Activated T-cell treated with anti-CD3 and anti-CD28 coated beads, Interleukin-2, amount 50 U/mL, for 24 hours (primary cell): Measurements from ENCODE around the gene ENHO.
"Not testable (repeated sequence)": the region's sequence is repeated elsewhere in the genome, so short reads cannot be mapped to it uniquely, and the experiment has no call there.

Experiments used
- DNase-seq: peaks from one replicate; pipeline ENCODE4 v3.0.0-alpha.2; 2020
- H3K27ac Mint-ChIP-seq: 2 replicates; pipeline ENCODE4 v1.8.0; 2020; ENCODE audit warnings: mild to moderate bottlenecking, mixed read lengths
- H3K27me3 Mint-ChIP-seq: 2 replicates; pipeline ENCODE4 v1.8.0; 2020; ENCODE audit warnings: mixed read lengths
- H3K36me3 Mint-ChIP-seq: 2 replicates; pipeline ENCODE4 v1.8.0; 2020; ENCODE audit warnings: low read depth, mixed read lengths
- H3K4me1 Mint-ChIP-seq: 2 replicates; pipeline ENCODE4 v1.8.0; 2020; ENCODE audit warnings: low read depth, mixed read lengths
- H3K4me3 Mint-ChIP-seq: 2 replicates; pipeline ENCODE4 v1.8.0; 2020; ENCODE audit warnings: mild to moderate bottlenecking, moderate library complexity, mixed read lengths
- H3K9me3 Mint-ChIP-seq: 2 replicates; pipeline ENCODE4 v1.8.0; 2020; ENCODE audit warnings: mixed read lengths

The ENHO gene

DNA sequence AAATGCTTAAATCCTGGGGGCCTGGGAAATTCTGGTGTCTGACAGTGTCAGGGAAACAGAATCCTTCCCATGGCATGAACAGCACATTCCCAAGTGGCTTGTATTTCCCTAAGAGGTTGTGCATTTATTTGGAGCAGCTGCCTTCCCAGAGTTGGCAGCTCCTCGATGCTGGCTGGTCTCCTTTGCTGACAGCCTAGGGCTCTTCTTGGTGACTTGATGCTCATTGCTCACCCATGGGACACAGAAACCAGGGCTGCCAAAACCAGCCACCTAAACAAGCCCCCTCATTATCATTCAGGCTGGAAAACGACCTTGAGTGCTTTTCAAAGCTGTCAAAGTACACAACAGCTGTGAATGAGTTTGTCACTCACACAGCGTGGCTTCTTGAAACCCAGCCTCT is 24.2 kb downstream of the ENHO start:
- no peaks in the 10 kb centered on the region for H3K9me3 Mint-ChIP-seq
- H3K4me3 Mint-ChIP-seq, result no peak overlapping the region
- H3K27me3 Mint-ChIP-seq, result peaks cover 11% of the 10 kb centered on the region
- peaks cover 14% of the 10 kb centered on the region for H3K4me1 Mint-ChIP-seq
- no peak overlapping the region for H3K27ac Mint-ChIP-seq
- H3K36me3 Mint-ChIP-seq, result no peaks in the 10 kb centered on the region
- no peak for DNase-seq

DNA sequence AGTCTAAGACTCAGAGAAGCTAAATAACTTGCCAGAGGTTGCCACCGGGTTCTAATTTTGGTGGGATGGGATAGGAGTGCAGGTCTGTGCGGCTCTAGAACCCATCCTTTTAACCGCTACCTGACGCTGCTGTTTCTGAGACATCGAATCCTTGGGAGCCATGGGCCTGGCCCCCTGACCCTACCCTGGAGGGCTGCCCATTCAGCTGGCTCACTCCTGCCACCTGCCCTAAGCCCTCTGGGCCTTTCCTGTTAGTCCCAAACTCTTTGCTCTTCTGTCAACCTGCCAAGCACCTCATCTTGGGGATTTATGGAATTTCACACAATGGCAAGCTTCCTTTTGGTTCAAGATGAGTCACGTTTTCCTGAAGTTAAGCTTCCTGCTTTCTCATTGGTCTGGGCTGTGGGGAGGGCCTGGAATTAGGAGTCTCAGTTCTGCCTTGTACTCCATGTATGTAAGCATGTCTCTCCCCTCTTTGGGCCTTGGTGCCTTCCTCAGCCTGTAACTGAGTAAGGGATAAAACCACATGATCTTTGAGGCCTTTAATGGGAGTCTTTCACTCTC is 26.6 kb downstream of the ENHO start:
- Mint-ChIP-seq H3K9me3 (no peaks in the 10 kb centered on the region), H3K4me3 (no peak overlapping the region), H3K36me3 (no peaks in the 10 kb centered on the region), H3K27ac (no peak overlapping the region), H3K27me3 (peaks cover 25% of the 10 kb centered on the region), H3K4me1 (peaks cover 14% of the 10 kb centered on the region)
- DNase-seq, result no peak

DNA sequence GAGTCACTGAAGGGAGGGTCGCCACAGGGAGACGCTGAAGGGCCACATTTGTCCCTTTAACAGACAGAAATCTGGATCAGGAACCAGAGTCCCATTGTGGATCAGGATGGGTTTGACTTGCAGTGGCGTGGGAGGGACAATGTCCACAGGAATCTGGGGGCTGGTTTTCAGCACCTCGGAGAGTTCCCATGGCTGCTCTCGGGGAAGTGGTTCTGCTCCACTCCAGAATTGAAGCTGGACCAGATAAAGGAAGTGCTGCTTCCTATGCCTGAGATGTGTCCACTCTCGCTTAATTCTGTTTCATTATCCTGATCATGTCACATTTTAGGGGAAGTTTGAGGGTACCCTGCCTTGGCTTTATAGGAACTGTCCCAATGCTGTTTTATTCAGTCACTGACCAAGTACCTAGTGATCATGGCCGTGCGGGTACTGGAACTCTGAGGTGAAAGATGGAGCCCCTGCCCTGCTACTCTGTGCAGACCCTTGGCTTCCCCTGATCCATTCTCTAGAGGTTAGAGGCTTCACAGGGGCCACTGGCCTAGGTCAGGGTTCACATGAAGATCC is 28.7 kb downstream of the ENHO start:
- Mint-ChIP-seq H3K4me3 (no peak overlapping the region), H3K27me3 (peaks cover 35% of the 10 kb centered on the region), H3K36me3 (no peaks in the 10 kb centered on the region), H3K9me3 (no peaks in the 10 kb centered on the region), H3K4me1 (no peaks in the 10 kb centered on the region), H3K27ac (no peak overlapping the region)
- DNase-seq, result no peak

DNA sequence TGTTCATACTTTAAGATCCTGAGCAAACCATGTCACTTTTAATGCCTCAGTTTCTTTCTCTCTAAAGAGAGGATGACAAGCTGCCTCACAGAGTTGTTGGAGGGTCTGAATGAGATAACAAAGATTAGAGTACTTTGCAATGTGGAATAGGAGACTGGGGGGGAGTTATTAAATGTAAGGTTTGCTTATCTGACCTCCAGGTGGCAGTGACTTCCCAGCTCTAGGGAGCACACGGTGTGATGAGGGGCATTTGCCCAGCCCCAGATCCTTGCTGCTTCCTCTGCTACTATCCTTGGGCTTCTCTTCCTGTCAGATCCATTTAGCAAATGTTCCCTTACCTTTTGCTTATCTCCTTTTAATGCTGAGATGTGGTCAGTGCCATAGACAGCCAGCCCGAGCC is 30.7 kb downstream of the ENHO start:
- Mint-ChIP-seq H3K4me3 (no peak overlapping the region), H3K9me3 (no peaks in the 10 kb centered on the region), H3K4me1 (no peaks in the 10 kb centered on the region), H3K36me3 (no peaks in the 10 kb centered on the region), H3K27ac (no peak overlapping the region), H3K27me3 (peaks cover 50% of the 10 kb centered on the region)
- DNase-seq, result no peak

DNA sequence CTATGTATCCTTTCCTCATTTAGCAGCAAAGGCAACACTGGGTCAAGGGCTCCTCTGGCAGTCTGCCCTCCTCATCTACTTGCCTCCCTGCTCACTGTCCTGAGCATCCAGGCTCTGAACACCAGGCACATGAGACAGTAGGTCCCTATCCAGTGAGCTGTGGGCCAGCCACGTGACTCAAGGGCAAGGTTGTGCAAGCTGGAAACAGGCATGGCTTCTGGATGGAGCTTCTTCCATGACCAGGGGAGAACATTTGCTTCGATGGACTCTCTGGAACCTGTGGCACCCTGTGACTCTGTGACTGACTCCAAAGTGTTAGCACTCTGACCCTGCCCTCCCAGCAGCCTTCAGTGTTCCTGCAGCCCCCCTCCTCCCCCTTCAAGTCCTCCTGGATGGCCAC is 31.2 kb downstream of the ENHO start:
- H3K4me1 Mint-ChIP-seq, result no peaks in the 10 kb centered on the region
- H3K36me3 Mint-ChIP-seq, result no peaks in the 10 kb centered on the region
- no peak overlapping the region for H3K27ac Mint-ChIP-seq
- no peaks in the 10 kb centered on the region for H3K9me3 Mint-ChIP-seq
- peaks cover 51% of the 10 kb centered on the region for H3K27me3 Mint-ChIP-seq
- no peak for DNase-seq
- H3K4me3 Mint-ChIP-seq, result no peak overlapping the region

DNA sequence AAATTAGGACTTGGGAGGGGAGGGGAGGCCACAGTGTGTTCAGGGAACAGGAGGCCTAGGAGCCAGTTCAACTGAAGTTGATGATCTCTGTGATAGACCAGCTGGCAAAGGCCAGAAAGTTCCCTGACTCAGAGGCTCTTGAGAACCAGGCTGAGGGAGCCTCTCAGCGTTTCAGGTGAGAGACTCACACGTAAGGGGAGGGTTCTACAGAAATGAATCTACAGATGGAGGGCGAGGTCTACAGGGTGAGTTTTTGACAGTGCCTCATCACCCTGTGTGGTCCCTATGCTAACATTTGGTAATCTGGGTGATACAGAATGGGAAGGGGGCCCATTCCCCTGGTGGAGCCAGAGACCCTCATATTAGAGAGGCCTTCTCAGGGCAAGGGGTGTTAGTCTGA is 32.0 kb downstream of the ENHO start:
- H3K4me3 Mint-ChIP-seq, result no peak overlapping the region
- no peak overlapping the region for H3K27ac Mint-ChIP-seq
- H3K9me3 Mint-ChIP-seq, result no peaks in the 10 kb centered on the region
- H3K27me3 Mint-ChIP-seq, result peaks cover 53% of the 10 kb centered on the region
- no peak for DNase-seq
- no peaks in the 10 kb centered on the region for H3K4me1 Mint-ChIP-seq
- H3K36me3 Mint-ChIP-seq, result no peaks in the 10 kb centered on the region

DNA sequence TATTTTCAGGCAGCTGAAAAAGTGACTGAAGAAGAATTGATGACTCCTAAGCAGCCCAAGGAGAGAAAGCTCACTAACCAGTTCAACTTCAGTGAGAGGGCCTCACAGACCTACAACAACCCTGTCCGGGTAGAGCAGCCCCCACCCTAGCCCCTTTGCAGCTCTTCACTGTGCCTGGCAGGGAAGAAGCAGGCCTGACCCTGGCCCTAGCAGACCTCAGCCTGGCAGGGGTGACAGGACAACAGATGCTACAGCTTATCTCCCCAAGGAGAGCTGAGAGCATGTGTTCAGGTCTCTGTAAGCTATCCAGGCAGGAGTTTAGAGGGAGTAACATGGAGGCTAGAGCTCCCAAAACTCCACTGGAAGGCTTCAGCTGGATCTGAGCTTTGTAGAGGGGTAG is 32.4 kb downstream of the ENHO start:
- no peak overlapping the region for H3K4me3 Mint-ChIP-seq
- H3K27me3 Mint-ChIP-seq, result peaks cover 53% of the 10 kb centered on the region
- no peaks in the 10 kb centered on the region for H3K4me1 Mint-ChIP-seq
- no peak overlapping the region for H3K27ac Mint-ChIP-seq
- no peaks in the 10 kb centered on the region for H3K36me3 Mint-ChIP-seq
- DNase-seq, result no peak
- no peaks in the 10 kb centered on the region for H3K9me3 Mint-ChIP-seq

DNA sequence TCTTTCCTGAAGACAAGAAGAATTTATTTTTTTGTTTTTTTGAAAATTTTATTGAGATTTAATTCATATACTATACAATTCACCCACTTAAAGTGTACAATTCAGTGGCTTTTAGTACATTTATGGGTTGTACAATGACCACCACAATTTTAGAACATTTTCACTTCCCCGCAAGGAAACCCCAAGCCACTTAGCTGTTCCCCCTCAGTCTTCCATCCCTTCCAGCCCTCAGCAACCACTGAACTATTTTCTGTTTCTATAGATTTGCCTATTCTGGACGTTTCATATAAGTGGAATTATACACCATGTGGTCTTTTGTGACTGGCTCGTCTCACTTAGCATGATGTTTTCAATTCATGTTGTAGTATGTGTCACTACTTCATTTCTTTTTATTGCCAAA is 36.2 kb downstream of the ENHO start:
- H3K4me1 Mint-ChIP-seq, result no peaks in the 10 kb centered on the region
- H3K4me3 Mint-ChIP-seq, result no peak overlapping the region
- DNase-seq, result no peak
- no peaks in the 10 kb centered on the region for H3K36me3 Mint-ChIP-seq
- no peaks in the 10 kb centered on the region for H3K9me3 Mint-ChIP-seq
- no peak overlapping the region for H3K27ac Mint-ChIP-seq
- H3K27me3 Mint-ChIP-seq, result peaks cover 38% of the 10 kb centered on the region

DNA sequence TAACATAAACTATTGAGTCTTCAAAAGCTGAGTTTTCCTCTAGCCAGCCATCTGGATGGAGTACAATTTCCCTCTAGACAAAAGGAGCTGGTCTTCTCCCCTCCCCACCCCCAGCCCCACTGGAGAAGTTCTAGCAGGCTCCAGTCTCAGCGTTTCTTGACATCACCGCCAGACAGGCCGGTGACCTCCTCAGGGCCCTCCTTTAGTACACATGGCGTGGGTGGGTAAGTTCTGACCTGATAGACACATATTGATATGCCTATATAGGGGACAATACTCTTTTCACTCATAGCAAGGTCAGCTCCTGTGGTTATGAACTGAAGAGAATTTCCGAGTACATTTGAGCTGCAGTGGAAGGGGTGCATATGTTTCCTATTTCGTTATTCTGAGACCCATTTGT is 37.0 kb downstream of the ENHO start:
- DNase-seq, result no peak
- Mint-ChIP-seq H3K4me3 (no peak overlapping the region), H3K27me3 (peaks cover 31% of the 10 kb centered on the region), H3K9me3 (no peaks in the 10 kb centered on the region), H3K27ac (no peak overlapping the region), H3K36me3 (no peaks in the 10 kb centered on the region), H3K4me1 (no peaks in the 10 kb centered on the region)

DNA sequence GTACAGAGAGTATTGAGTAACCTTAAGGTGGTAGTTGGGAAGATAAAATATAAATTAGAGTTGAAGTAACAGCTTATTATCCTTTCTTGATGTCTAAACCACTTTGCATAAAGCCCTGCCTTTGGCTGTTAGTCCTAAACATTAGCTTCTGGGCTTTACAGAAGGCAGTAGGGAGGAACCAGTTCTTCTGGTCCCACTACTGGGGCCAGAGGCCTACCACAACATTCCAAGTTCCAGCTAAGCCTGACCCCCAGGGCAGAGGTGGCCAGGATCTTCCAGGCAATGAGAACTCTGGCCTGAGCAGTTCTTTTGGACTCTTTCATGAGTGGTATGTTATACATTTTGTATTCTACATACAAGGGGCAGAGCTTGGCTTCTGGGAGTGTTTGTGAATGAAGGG is 38.1 kb downstream of the ENHO start:
- no peaks in the 10 kb centered on the region for H3K4me1 Mint-ChIP-seq
- DNase-seq, result no peak
- H3K36me3 Mint-ChIP-seq, result no peaks in the 10 kb centered on the region
- peaks cover 20% of the 10 kb centered on the region for H3K27me3 Mint-ChIP-seq
- no peak overlapping the region for H3K27ac Mint-ChIP-seq
- H3K4me3 Mint-ChIP-seq, result no peak overlapping the region
- no peaks in the 10 kb centered on the region for H3K9me3 Mint-ChIP-seq

DNA sequence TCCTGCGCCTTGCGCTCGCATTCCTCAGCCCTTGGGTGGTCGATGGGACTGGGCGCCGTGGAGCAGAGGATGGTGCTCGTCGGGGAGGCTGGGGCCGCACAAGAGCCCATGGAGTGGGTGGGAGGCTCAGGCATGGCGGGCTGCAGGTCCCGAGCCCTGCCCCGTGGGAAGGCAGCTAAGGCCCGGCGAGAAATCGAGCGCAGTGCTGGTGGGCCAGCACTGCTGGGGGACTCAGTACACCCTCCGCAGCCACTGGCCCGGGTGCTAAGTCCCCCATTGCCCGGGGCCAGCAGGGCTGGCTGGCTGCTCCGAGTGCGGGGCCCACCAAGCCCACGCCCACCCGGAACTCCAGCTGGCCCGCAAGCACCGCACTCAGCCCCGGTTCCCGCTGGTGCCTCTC is 40.0 kb downstream of the ENHO start:
- H3K9me3 Mint-ChIP-seq, H3K4me3 Mint-ChIP-seq, DNase-seq, H3K4me1 Mint-ChIP-seq, H3K27ac Mint-ChIP-seq, H3K36me3 Mint-ChIP-seq: not testable (repeated sequence)
- peaks cover 10% of the 10 kb centered on the region for H3K27me3 Mint-ChIP-seq

DNA sequence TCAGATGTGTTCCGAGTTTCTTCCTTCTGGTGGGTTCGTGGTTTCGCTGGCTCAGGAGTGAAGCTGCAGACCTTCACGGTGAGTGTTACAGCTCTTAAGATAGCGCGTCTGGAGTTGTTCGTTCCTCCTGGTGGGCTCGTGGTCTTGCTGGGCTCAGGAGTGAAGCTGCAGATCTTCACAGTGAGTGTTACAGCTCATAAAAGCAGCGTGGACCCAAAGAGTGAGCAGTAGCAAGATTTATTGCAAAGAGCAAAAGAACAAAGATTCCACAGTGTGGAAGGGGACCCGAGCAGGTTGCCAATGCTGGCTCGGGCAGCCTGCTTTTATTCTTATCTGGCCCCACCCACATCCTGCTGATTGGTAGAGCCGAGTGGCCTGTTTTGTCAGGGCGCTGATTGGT is 41.2 kb downstream of the ENHO start:
- DNase-seq, H3K27me3 Mint-ChIP-seq, H3K9me3 Mint-ChIP-seq, H3K4me3 Mint-ChIP-seq, H3K4me1 Mint-ChIP-seq, H3K27ac Mint-ChIP-seq, H3K36me3 Mint-ChIP-seq: not testable (repeated sequence)

DNA sequence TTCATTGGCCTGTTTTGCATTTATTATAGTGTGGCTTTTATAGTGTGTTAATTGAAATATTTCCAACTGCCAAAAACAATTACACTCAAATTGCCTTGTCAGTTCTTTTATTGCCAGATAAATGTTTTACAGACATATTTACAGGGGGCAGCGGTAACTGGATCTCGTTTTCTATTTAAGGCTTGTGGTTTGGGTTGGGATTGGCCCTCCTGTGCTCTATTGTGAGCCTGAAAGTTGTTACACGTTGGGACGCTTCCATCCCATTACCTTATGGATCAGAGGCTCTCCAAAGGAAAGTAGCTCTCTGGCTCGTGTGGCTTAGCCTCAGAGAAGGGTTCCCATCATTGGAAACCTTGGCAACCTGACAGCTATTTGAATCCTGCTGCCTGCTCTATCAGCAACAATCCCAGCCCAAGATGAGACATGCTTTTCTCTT is 43.3 kb downstream of the ENHO start:
- Mint-ChIP-seq H3K36me3 (no peaks in the 10 kb centered on the region), H3K4me3 (no peak overlapping the region), H3K9me3 (no peaks in the 10 kb centered on the region), H3K4me1 (no peaks in the 10 kb centered on the region), H3K27me3 (peaks cover 7% of the 10 kb centered on the region), H3K27ac (no peak overlapping the region)
- DNase-seq, result no peak

DNA sequence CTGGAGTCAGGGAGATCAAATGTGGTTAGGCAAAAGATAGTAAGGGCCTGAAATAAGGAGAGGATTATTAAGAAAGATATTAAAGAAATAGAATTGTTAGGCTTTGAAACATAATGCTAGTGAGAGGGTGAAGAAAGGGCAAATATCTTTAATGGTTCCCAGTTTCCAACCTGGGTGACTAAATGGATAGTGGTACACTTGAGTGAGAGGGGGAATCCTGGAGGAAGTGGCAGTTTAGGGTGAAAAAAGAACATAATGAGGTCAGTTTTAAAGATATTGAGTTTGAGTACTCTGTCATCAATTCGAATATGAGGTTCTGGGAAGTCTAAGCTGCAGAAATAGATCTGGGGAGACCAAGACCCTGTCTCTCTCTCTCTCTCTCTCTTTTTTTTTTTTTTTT is 45.2 kb downstream of the ENHO start:
- DNase-seq, result no peak
- Mint-ChIP-seq H3K27me3 (peaks cover 7% of the 10 kb centered on the region), H3K9me3 (no peaks in the 10 kb centered on the region), H3K36me3 (no peaks in the 10 kb centered on the region), H3K4me1 (no peaks in the 10 kb centered on the region), H3K27ac (no peak overlapping the region), H3K4me3 (no peak overlapping the region)

DNA sequence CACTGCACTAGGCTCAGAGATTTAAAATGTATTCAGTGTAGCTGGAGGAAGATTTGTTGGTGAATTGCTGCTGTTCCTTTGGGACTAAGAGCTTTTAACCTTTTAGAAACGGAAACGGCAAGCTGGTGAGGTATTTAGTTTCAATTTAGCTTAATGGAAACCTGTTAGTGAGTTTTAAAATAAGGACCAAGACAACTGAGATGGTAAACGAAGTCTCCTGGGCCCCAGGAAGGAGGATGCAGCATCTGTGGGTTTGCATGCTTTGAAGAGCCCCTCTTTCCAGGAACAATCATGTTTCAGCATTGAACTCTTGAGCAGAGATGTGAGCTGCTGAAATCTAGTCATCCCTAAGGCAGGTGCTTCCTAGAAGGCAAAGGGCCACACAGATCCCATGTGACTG is 47.7 kb downstream of the ENHO start:
- H3K36me3 Mint-ChIP-seq, result no peaks in the 10 kb centered on the region
- H3K27ac Mint-ChIP-seq, result no peak overlapping the region
- peaks cover 7% of the 10 kb centered on the region for H3K27me3 Mint-ChIP-seq
- H3K9me3 Mint-ChIP-seq, result no peaks in the 10 kb centered on the region
- H3K4me1 Mint-ChIP-seq, result no peaks in the 10 kb centered on the region
- no peak for DNase-seq
- H3K4me3 Mint-ChIP-seq, result no peak overlapping the region
